ENCODE data around the gene AFF3. TPM values are rescaled to one million over a fixed set of nuclear protein-coding genes. Genes with fewer than 3 reads are reported as not detected.

Gene AFF3
- polyA plus RNA-seq, 1 donor, result 3.9 TPM

DNA sequence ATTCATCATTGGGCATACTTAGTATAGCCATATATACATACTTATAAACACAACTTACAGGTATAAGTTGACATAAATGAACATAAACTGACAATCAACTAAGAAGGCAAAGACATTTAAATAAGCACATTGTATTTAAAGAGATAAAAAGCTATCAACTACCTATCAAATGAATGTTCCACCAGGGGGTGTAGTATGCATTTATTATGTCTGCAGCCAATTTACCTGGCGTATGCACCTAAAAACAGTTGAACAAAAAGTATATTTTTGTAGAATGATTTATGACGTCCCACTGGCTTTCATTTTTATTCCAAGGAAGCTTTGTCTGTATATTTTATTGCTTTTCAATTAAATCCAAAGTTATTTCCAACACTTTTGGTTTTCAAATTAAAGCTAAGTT lies 323.5 kb downstream of the AFF3 start:
- no peak for DNase-seq

DNA sequence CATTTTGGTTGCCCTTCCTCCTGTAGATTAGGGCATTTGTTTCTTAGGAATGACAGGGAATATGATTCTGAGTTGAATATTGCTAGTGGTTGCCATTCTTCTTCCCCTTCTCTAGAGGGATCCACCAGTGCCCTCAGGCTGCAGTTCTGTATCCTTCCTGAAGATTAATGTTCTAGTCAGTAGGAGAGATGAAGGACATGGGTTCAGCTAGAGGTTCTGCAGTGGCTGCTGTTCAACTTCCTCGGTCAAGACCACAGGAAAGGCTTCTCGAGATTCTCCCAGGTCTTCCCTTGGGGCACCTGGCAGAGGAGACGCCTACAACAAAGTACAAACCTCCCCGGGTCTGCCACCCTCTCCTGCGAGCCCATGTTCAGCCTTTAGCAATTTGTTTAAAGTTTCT lies 325.5 kb downstream of the AFF3 start:
- no peak for DNase-seq

DNA sequence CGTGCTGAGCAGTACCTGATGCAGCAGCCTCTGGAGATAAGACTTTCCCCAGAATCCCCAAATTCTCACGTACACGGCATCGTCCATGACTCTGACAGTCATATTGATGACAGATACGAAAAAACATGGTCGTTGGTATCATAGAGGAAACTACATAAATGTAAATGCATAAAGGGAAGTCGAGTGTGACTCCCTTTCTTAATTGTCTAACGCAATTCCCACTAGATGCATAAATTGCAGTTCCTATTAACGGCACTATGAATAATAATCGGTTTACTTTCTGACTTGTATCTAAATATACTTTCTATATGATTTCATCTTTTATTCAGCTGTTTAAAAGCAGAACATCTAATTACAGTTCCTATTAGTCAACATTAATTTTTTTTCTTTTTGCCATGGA lies 330.0 kb downstream of the AFF3 start:
- DNase-seq, result no peak

DNA sequence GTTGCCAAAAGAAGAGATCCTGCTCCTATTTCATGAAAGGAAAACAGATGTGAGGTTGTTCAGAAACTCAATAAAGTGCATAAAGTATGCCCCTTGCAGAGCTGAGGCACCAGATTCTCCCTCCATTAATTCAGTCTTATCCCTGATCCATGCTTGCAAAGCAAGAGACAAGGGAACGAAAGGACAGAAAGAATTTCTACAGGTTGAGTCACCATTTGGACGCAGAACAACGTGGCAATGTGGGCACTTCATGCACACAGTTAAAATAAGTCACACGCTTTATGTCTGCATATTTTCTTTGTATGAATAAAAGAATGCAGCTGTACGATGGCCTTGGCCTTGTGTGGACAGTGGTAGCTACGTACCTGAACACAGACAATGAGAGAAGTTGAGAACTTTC lies 330.8 kb downstream of the AFF3 start:
- no peak for DNase-seq

DNA sequence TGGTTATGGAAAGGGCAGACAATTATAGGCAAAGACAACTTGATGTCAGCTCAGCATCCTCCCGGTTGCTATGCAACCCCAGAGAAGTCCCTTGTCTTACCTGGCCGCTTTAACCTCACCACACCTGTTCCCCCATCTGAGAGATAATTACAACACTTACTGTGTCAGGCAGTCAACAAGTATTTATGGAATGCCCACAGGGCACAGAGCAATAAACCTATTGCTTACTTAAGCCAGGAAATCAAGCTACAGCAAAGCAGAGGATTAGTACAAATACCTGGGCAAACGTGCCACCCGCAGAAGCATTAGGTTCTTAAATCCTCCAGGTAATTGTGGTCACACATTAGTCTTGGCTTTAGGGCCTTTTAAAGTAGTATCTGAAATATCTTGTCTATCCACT lies 332.2 kb downstream of the AFF3 start:
- DNase-seq, result no peak

DNA sequence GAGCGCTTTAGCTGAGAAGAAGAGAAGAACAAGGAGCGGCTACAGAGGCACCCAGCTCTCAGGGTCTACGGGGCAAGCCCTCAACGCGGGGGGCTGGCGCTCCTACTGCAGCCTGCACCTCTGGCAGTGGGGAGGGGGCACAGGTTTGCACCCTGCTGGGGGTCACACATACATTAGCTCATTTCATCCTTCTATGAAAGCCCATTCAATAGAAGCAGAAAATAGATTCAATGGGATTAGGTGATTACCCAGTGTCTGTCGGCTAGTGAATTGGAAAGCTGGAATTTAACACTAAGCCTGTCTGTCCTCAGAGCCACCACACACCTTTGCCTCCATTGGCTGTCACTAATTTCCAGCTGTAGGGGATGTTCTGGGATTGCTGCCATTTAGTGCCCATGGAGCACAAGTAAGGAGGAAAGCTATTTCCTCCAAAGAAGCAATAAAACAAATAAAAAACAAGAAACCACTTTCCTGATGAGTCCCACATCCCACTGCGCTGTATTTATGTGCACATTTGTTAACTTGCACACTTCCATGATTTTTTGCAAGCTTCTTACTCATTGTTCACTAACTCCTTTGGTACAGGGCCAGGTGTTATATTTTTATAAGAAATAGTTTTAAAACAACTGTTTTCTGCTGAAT lies 333.0 kb downstream of the AFF3 start:
- DNase-seq, result no peak

DNA sequence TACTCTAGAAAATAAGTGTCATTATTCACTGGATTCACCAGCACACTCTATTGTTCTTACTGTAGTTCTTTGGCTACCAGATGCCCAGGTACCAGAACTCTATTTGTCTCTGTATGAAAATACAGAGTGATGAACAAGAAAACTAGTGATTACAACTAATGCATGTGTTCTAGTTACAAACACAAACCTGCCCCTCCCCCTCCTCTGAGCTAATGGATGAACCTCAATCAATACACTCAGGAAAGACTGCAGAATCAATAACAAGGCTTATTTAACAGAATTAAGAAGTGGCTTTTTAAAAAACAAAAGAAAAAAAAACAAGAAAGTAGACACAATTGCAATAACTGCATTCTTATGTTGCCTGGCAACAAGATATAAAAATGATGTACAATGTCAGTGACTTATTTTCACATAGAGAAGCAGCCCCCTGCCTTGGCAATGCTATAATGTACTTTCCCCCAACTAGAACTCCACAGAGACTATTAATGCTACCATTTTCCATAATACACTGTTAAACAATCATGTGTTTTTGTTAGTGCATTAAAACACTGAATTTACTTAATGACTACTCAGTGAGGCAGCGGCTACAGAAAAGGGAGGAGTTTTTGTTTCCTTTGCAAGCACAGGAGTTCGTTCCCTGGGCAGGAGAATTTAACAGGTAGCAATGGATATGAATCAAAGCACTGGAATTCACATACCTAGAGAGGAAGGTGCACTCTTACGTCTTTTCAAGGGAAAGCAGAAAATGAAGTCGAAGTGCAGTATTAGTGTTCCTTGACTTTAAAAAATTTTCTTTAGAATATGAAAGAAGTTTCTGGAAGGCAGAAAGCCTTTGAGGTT lies 333.8 kb downstream of the AFF3 start:
- DNase-seq, result no peak

DNA sequence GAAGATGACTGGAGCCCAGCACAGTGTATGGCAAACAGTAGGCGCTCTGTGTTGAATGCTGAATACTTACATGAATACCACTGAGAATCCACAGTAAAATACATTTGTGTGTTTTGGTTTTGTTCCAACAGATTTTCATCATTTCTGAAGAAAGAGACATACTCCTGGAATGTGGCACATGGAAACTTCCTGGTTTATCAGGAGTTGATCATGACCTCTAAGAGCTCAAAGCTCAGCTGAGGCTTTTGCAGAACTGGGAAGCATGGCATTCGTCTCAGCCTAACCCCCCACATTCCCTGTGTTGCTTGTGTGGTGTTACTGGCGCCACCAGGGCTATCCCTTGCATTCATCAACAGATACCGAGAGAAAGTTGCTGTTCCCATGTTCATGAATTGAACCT lies 335.6 kb downstream of the AFF3 start:
- DNase-seq, result no peak

- no peak for DNase-seq
Measured at GRCh38 chr2:99805930-99806476, 336.4 kb downstream of the AFF3 start.

GRCh38 chr2:99803846-99804245 lies 338.5 kb downstream of the AFF3 start:
- DNase-seq, result no peak

- no peak for DNase-seq
Measured at GRCh38 chr2:99802734-99803133, 339.7 kb downstream of the AFF3 start.

DNA sequence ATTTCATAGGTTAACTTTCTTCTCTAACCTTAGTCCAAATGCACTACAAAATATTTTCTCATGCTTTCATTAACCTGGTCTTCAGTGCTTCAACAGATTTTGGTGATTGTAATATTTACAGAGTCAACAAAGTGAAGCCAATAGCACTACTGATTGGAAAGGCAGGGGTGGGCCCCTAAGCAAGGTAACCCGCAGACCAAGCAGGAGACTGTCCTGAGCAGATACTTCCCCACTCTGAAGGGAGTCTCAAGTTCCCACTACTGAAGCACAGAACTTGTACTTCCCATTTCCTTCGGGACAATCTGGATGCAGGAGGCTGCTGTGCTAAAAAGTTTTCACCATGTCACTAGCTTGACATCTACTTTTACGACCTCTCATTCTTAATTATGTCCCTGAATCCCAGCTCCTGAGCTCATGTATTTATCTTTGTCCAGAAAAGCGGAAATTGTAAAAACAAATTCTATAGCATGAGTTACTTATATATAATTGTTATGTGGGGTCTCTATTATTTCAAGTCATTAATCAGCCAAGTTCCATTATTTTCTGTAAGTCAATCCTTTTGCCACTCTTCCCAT lies 341.0 kb downstream of the AFF3 start:
- no peak for DNase-seq

DNA sequence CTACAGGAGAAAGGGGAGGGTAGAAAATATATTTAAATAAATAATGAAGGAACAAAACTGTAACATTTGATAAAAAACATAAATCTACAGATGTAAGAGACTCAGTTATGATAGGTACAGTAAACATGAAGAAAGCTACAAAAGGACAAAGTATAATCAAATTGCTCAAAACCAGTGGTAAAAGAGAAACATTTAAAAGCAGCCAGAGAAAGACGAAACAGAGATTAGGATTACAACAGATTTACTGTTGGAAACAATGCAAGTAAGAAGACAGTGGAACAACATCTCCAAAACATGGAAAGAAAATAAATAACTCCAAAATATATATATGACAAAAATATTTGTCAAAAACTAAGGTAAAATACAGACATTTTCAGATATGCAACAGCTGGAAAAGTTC lies 344.9 kb downstream of the AFF3 start:
- no peak for DNase-seq

DNA sequence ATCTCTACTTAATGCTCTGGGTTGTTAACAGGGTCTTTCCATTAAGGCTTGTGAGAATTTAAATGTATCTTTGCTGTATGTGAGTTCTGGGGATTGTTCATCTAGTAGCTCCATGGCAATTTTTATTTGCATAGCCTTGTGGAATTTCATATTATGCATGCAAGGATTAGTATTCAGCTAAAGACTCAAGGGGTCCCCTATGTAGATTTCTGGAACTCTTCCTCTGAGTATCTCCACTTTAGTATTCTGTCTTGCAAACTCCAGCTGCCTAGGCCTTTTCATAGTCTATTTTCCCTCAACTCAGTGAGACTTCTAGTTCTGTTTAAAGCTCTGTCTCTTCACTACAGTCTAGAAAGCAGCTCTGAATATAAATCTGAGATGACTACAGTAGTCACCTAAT lies 348.0 kb downstream of the AFF3 start:
- DNase-seq, result no peak

- DNase-seq, result no peak
Measured at GRCh38 chr2:99793022-99793421, 349.4 kb downstream of the AFF3 start.

DNA sequence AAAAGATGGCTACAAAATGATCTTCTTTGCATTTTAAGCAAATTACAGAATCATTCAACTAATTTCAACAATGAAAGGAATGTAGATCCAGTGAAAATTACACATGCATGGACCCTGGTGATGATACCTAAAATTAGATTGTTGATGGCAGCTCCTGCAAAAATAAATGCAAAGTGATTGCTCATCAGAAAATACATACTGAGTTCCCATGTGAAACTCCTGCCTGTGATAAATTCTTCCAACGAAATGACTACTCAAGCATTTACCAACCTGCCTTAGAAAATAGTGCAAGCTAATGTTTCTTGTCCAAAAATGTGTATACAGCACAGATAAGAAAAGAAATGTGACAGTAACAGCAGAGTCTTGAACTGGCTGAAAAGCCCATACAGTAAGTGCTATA lies 352.5 kb downstream of the AFF3 start:
- no peak for DNase-seq

DNA sequence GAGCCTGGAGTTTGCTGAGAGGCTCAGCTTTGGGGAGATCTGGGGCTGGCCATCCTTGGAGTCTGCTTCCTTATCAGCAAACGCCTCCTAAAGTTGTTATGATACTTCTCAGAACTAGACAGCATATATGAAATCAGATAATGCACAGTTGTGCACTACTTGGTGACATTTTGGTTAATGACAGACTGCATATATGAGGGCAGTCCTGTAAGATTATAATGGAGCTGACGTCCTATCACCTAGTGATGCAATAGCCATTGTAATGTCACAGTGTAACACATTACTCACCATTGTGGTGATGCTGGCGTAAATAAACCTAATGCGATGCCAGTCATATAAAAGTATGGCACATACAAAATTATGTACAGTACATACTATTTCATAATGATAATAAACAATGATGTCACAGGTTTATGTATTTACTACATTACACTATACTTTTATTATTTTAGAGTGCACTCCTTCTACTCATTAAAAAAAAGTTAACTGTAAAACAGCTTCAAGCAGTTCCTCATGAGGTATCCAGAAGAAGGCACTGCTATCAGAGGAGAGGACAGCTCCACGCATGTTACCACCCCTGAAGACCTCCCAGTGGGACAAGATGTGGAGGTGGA lies 354.5 kb downstream of the AFF3 start:
- DNase-seq, result no peak

DNA sequence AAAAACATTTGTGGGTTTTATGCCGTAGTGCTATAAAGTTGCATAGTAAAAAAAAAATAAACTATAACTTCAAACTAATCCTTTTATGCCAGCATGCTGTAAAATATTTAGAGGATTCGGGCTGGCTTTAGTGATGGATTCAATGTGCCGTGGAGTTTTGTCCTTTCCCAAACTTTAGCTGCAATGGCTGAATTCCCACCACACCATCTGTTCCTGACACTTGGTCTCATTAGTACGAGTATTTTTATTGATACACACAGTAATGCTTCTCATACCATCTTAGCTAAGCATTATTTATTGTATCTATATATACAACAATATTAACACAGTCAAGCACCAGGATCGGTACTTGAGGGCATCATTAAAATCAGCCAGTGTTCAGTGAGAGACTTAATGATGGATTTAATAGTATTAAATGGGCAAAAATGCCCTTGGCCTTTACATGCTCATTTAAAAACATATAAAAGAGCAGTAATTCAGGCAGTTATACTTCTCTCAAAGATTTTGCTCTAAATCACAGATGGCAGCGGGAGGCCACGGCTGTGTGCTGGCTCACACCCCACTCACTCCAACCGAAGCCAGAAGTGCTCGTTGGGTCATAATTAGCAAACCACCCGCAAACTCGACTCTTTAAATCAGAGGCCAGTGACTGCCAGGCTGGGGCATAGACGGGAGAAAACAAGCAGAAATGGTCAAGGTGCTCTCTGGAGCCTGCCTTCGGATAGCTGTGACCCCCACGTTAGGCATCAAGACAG lies 355.6 kb downstream of the AFF3 start:
- DNase-seq, result no peak

GRCh38 chr2:99784946-99785345 lies 357.4 kb downstream of the AFF3 start:
- DNase-seq, result no peak

DNA sequence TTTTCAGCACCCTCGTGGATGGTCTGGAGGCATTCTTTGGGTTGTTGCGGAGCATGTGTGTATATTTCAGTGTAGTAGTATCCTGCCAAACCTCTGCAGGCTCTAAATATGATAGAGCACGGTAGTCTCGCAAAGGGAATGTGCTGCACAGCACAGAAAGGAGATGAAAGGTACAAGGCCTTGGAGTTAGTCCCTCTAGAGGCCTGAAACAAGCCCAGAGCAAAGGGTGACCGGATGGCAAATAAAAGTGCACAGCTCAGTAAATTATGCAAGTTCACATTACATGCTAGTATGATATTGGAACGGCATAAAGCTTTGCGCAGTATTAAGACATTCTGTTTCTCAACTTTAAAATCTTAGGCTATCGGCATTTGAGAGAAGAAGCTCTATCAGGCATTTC lies 358.1 kb downstream of the AFF3 start:
- DNase-seq, result no peak

DNA sequence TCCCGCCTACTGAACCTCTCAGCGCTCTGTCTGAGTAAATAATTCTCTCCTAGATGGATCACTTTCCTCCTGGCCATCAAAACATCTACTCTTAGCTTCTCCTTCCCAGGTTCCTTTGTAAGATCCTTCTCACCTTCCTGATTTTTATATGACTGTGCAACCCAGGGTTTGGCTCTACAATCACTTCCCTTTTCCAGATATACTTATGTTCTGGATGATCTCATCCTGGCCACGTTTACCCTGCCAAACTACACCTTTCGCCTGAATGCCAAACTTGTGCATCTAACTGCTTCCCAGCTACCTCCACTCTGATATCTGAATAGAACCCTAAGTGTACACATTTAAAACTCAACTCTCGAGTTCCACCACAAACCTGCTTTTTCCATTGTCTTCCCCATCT lies 362.1 kb downstream of the AFF3 start:
- no peak for DNase-seq

- DNase-seq, result no peak
Measured at GRCh38 chr2:99779276-99779675, 363.1 kb downstream of the AFF3 start.

All from hindlimb muscle (tissue), 1 donor.